NCI-H2107 (cell line): ENCODE measurements around the gene FAR2.
"Not testable (repeated sequence)": the region's sequence is repeated elsewhere in the genome, so short reads cannot be mapped to it uniquely, and the experiment has no call there.

Experiments used
- DNase-seq: peaks from one replicate; lab custom pipeline; 2025; lab: John Stamatoyannopoulos, UW

FAR2 gene

GRCh38 chr12:29234965-29235626 lies 86.0 kb downstream of the FAR2 start:
- no peak for DNase-seq

- DNase-seq, result no peak
Observed at GRCh38 chr12:29238822-29239291, 89.8 kb downstream of the FAR2 start.

GRCh38 chr12:29239336-29239735 lies 90.3 kb downstream of the FAR2 start:
- no peak for DNase-seq

GRCh38 chr12:29240441-29240840 lies 91.4 kb downstream of the FAR2 start:
- no peak for DNase-seq

GRCh38 chr12:29241821-29242591 lies 92.9 kb downstream of the FAR2 start:
- DNase-seq, result no peak

GRCh38 chr12:29242921-29243431 lies 93.9 kb downstream of the FAR2 start:
- no peak for DNase-seq

GRCh38 chr12:29244159-29244765 lies 95.2 kb downstream of the FAR2 start:
- no peak for DNase-seq

- no peak for DNase-seq
Observed at GRCh38 chr12:29245246-29245645, 96.2 kb downstream of the FAR2 start.

GRCh38 chr12:29249930-29250329 lies 100.9 kb downstream of the FAR2 start:
- no peak for DNase-seq

GRCh38 chr12:29253906-29254625 lies 105.0 kb downstream of the FAR2 start:
- DNase-seq, result no peak

GRCh38 chr12:29255042-29255441 lies 106.0 kb downstream of the FAR2 start:
- no peak for DNase-seq

GRCh38 chr12:29256598-29256997 lies 107.5 kb downstream of the FAR2 start:
- DNase-seq, result no peak

GRCh38 chr12:29257687-29258086 lies 108.6 kb downstream of the FAR2 start:
- not testable (repeated sequence) for DNase-seq

GRCh38 chr12:29264424-29264823 lies 115.3 kb downstream of the FAR2 start:
- DNase-seq, result no peak

- no peak for DNase-seq
Observed at GRCh38 chr12:29269706-29270408, 120.8 kb downstream of the FAR2 start.

GRCh38 chr12:29270446-29270845 lies 121.4 kb downstream of the FAR2 start:
- no peak for DNase-seq

- no peak for DNase-seq
Observed at GRCh38 chr12:29273178-29273843, 124.2 kb downstream of the FAR2 start.

GRCh38 chr12:29275834-29276233 lies 126.8 kb downstream of the FAR2 start:
- DNase-seq, result no peak

GRCh38 chr12:29277231-29277630 lies 128.2 kb downstream of the FAR2 start:
- DNase-seq, result no peak

- DNase-seq, result no peak
Observed at GRCh38 chr12:29278673-29279420, 129.8 kb downstream of the FAR2 start.
